DMS153 treated with DMSO at 0.1 percent for 48 hours (cell line): ENCODE measurements around the gene PHYKPL.
"Not testable (repeated sequence)": the region's sequence is repeated elsewhere in the genome, so short reads cannot be mapped to it uniquely, and the experiment has no call there.

ENCODE experiments used
- DNase-seq: peaks from one replicate; lab custom pipeline; 2025; ENCODE audit not compliant: unreplicated experiment; lab: John Stamatoyannopoulos, UW

The PHYKPL gene

GRCh38 chr5:178208540-178209227 lies 23.9 kb downstream of the PHYKPL start:
- DNase-seq, result no peak

- DNase-seq, result no peak
Observed at GRCh38 chr5:178207917-178208280, 24.7 kb downstream of the PHYKPL start.

- no peak for DNase-seq
Observed at GRCh38 chr5:178207183-178207916, 25.3 kb downstream of the PHYKPL start.

GRCh38 chr5:178206166-178207101 lies 26.2 kb downstream of the PHYKPL start:
- no peak for DNase-seq

GRCh38 chr5:178205749-178206047 lies 26.9 kb downstream of the PHYKPL start:
- no peak for DNase-seq

- no peak for DNase-seq
Observed at GRCh38 chr5:178204935-178205748, 27.5 kb downstream of the PHYKPL start.

GRCh38 chr5:178204182-178204934 lies 28.2 kb downstream of the PHYKPL start, which contains the start of gene HNRNPAB:
Gene HNRNPAB (plus strand): TSS chr5:178204533. CDS start chr5:178204838, 305 bp downstream.
- DNase-seq, result peak; percentile 55

- DNase-seq, result no peak
Observed at GRCh38 chr5:178203670-178204181, 28.9 kb downstream of the PHYKPL start.

GRCh38 chr5:178202541-178202940 lies 30.1 kb downstream of the PHYKPL start:
- DNase-seq, result no peak

- no peak for DNase-seq
Observed at GRCh38 chr5:178201927-178202235, 30.7 kb downstream of the PHYKPL start.

- DNase-seq, result no peak
Observed at GRCh38 chr5:178201221-178201926, 31.2 kb downstream of the PHYKPL start.

GRCh38 chr5:178199581-178200434 lies 32.8 kb downstream of the PHYKPL start:
- DNase-seq, result no peak

- DNase-seq, result no peak
Observed at GRCh38 chr5:178198706-178199105, 33.9 kb downstream of the PHYKPL start.

GRCh38 chr5:178198151-178198550 lies 34.5 kb downstream of the PHYKPL start:
- DNase-seq, result not testable (repeated sequence)

- no peak for DNase-seq
Observed at GRCh38 chr5:178196986-178197385, 35.6 kb downstream of the PHYKPL start.

GRCh38 chr5:178196281-178196812 lies 36.3 kb downstream of the PHYKPL start:
- no peak for DNase-seq

GRCh38 chr5:178194026-178194425 lies 38.6 kb downstream of the PHYKPL start:
- DNase-seq, result no peak

GRCh38 chr5:178193251-178193809 lies 39.3 kb downstream of the PHYKPL start:
- DNase-seq, result no peak
